ENCODE measurements around the gene SLC10A3.

Gene SLC10A3, protein sequence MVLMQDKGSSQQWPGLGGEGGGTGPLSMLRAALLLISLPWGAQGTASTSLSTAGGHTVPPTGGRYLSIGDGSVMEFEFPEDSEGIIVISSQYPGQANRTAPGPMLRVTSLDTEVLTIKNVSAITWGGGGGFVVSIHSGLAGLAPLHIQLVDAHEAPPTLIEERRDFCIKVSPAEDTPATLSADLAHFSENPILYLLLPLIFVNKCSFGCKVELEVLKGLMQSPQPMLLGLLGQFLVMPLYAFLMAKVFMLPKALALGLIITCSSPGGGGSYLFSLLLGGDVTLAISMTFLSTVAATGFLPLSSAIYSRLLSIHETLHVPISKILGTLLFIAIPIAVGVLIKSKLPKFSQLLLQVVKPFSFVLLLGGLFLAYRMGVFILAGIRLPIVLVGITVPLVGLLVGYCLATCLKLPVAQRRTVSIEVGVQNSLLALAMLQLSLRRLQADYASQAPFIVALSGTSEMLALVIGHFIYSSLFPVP

DNA sequence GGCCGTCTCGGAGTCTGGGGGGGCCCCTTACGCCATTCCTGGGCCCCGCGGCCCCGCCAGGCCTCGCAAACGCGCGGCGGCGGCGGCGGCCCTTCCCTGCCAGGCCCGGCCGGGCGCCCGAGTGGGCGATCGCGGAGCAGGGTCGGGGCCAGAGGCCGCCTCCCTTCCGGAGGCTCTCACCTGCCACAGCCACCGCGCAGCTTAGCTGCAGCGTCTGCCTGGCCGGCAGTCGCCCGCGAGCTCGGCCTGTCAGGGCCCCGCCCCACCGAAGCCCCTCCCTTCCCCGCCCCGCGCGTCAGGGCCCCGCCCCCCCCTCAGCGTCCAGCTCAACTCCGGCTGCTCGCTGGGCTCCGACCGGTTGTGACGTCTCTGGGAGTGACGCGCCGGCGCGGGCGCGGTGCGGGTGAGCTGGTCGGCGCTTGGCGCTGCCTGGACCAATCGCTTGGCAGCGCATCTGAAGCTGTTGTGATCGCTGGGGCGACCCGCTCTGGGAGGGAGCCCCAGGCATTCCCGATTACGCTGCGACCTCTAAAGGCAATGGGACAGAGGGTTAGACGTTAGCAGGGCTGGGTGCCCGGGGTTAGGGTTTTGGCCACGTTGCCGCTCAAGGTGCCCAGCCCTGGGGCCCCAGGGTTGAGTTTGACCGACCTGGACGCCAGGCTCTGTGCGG, at the start of gene SLC10A3:
Gene SLC10A3, minus strand, starts transcription at position 216 of the 670 bp plus-strand sequence. CDS start 1,689 bp downstream, outside the sequence.
- DNase-seq = peak; percentile 88 to 92

DNA sequence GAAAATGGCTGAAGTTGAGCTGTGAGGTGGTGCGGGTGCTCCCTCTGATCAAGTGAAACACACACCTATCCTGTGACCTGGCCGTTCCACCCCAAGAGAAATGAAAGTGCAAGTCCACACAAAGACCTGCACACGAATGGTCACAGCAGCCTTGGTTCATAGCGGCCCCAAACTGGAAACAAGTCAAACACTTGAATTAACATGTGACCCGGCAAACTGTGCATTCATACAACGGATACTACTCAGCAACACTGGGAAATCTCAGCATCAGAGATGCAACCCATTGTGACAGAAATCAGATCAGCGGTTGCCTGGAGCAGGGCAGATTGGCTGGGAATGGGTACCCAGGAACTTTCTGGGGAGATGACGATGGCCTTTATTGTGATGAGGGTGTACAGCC, 48.6 kb upstream of the SLC10A3 start:
- DNase-seq = no peak

DNA sequence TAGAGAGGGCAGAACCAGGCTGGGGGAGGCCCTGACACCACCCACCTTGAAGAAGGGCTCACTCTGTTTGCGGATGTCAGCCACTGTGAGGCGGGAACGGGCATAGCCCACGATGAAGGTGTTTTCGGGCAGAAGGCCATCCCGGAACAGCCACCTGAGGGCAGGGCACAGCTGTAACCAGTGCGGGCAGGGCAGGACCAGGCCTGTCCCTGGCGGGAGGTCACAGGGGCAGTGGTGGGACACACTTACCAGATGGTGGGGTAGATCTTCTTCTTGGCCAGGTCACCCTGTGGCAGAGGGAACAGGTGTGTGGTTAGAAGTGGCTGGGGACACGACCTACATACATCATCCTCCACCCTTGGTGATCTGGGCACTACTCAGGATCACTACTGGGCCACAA, 45.5 kb upstream of the SLC10A3 start:
- DNase-seq = no peak

DNA sequence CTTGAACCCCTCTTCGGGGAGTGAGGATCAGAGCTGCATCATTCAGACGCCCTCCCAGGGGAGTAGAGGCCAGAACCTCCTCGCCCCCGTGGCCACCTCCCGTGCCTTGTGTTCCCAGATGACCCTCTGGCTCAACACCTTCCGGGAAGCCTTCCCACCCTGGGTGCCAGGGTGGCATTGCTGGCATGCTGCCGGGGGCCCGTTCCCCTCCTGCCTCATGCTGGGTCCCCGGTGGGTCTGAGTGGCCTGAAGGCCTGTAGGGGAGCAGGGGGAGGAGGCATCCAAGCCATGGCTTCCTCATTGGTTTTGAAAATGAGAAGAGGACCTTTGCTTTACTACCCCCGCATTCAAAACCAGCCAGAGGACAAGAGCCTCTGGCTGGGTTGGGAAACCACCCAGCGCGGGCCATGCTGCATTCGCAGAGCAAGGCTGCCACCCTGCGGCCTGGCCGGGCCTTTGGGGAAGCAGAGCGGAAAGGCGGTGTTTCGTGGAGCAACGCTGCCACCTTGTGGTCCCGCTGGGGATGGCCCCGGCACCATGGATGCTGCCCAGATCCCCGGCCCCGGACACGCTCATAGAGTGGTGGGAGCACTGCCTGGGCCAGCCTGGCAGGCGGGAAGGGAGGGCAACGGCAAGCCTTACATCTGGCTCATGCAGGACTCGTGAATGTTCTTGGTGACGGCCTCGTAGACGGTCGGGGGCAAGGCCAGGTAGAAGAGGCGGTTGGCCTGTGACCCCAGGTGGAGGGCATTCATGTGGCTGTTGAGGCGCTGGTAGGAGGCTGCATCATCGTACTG, 44.3 kb upstream of the SLC10A3 start:
- peak; percentile 56 to 82 for DNase-seq

DNA sequence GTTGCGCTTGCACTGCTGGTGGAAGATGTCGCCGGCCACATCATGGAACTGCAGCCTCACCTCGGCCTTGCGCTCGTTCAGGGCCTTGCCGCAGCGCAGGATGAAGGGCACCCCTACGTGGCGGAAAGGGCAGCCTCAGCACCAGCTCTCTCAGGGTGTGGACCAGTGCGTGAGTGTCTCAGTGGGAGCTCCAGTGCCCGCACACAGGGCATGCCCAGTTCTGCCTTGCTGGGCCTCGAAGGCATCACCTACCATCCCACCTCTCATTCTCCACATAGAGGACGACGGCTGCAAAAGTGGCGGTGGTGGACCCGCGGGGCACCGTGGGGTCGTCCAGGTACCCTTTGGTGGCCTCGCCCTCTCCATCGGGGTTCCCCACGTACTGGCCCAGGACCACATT, 42.3 kb upstream of the SLC10A3 start:
- DNase-seq = no peak

- no peak for DNase-seq
Observed at GRCh38 chrX:154531626-154532025, 41.2 kb upstream of the SLC10A3 start.

GRCh38 chrX:154530286-154530685, 39.9 kb upstream of the SLC10A3 start:
- no peak for DNase-seq

GRCh38 chrX:154529206-154529612, 38.8 kb upstream of the SLC10A3 start:
- no peak for DNase-seq

GRCh38 chrX:154526901-154527675, 36.7 kb upstream of the SLC10A3 start:
- peak; percentile 48 for DNase-seq

GRCh38 chrX:154525606-154526490, 35.4 kb upstream of the SLC10A3 start:
- no peak for DNase-seq

GRCh38 chrX:154519389-154519788, 29.0 kb upstream of the SLC10A3 start:
- no peak for DNase-seq

DNA sequence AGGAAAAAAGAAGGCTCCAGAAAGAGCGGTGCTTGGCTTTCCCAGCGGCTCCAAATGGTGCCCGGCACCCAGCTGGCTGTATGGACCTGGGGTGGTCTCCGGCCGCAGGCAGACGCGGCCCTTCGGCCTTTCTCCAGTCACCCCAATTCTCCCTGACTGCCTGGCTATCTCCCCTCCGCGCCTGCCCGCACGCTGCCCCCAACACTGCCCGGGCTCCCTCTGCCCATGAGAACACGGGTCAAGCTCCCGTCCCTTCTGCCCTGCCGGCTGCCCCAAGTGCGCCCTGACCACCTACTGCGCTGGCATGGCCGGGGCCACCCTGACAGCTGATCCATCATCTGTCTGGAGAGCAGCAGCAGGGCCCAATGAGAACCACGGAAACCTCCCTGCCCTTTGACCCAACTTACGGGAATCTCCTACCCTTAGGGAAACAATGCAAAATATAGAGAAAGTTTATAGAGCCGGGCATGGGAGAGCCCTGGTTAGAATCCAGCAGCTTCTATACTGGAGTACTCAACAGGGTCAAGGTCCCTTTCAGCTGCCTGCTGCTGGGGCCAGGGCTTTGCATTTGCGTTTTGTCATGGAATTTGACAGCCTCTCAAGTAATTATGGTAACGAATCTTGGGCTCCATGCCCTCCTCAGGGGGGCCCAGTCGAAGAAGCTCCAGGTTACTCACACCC, 26.8 kb upstream of the SLC10A3 start:
- no peak for DNase-seq

DNA sequence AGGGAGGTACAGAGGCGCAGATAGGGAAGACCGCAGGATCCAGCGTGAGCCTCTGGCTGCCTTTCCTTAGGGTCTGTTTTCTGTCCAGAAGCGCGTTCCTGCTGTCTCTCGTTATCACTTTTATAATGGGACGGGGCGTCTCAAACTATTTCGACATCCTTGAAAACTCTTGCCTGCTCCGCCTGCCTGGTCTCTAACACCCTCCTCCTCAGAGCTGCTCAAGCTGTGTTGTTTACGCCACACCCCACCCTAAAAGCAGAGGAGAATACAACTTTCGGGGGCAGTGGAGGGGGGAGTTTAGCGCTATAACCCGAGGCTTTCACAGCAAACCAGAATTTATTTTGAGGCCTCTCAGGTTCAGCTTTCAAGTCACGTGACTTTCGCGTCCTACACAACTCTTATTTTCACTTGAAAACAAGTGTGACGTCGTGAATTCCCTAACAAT, 26.2 kb upstream of the SLC10A3 start:
- no peak for DNase-seq

DNA sequence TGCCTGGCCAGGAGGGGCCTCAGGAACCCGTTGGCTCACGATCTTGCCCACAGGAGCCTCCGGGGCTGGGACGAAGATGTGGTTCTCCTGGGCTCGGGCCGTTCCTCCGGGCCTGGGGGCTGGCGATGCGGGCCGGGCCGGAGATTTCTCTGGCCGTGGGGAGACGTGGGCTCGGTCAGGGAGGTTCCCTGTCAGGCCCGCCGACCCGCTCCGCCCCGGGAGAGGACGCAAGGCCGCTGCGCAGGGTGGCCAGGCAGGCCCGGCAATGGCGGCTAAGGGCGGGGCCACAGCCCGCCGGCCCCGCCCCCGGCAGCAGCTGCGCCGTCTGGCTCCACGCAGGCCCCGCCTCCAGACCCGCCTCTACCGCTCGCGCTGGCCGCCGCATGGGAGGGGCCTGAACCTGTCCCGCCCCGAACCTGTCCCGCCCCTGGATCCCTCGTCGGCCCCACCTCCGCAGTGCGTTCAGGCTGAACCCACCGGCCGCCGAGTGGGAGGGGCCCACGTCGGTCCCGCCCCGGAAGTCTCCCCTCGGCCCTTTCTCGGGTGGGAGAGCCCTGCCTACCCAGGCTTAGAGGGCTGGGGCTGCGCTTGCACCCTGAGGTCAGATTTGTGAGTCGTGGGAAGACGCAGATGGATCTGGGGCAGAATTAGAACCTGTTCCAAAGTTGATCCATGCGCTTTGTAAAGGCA, 25.7 kb upstream of the SLC10A3 start, which contains the start of gene FAM3A:
Gene FAM3A, minus strand, starts transcription at position 267 of the 690 bp plus-strand sequence. CDS start 460 bp downstream, outside the sequence.
- DNase-seq = peak; percentile 83 to 86

- DNase-seq = no peak
Observed at GRCh38 chrX:154515090-154515965, 24.9 kb upstream of the SLC10A3 start.

- DNase-seq = no peak
Observed at GRCh38 chrX:154513716-154514115, 23.3 kb upstream of the SLC10A3 start.

DNA sequence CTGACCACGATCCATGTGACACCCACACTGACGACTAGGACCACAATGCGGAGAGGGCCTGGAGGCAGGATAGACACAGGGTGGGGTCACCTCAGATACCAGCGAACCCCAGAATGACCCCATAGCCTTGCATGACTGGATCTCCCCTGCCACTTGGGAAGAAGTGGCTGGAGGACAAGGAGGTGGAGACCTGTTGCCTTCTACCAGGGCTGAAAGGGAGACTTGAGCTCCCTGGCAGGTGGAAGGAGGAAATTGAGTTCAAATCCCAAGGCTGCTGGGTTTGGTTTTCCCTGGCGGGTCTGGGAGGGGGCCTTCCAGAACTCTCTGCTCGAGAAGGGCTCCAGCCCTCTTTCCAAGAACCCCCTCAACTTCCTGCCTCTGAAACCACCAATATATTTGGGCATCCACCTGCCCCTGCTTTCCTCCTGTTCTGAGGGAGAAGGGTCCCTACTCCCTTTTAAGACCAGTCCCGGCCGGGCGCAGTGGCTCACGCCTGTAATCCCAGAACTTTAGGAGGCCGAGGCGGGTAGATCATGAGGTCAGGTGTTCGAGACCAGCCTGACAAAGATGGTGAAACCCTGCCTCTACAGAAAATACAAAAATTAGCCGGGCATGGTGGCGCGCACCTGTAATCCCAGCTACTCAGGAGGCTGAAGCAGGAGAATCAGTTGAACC, 22.6 kb upstream of the SLC10A3 start:
- no peak for DNase-seq

GRCh38 chrX:154511761-154512160, 21.3 kb upstream of the SLC10A3 start:
- no peak for DNase-seq
